Stimulated activated CD8-positive, alpha-beta memory T cell treated with anti-CD3 and anti-CD28 coated beads, Interleukin-4, amount 100 ng/mL, for 4 hours (primary cell): Measurements from ENCODE around the gene TRIM38.
"Not testable (repeated sequence)": the region's sequence is repeated elsewhere in the genome, so short reads cannot be mapped to it uniquely, and the experiment has no call there.

Experiments
- DNase-seq, 2 donors: peaks; one replicate each; pipeline ENCODE4 v3.0.0-alpha.2; 2020; ENCODE audit warnings: low read depth in 2 of 2, low spot score in 1 of 2

The TRIM38 gene, protein sequence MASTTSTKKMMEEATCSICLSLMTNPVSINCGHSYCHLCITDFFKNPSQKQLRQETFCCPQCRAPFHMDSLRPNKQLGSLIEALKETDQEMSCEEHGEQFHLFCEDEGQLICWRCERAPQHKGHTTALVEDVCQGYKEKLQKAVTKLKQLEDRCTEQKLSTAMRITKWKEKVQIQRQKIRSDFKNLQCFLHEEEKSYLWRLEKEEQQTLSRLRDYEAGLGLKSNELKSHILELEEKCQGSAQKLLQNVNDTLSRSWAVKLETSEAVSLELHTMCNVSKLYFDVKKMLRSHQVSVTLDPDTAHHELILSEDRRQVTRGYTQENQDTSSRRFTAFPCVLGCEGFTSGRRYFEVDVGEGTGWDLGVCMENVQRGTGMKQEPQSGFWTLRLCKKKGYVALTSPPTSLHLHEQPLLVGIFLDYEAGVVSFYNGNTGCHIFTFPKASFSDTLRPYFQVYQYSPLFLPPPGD

DNA sequence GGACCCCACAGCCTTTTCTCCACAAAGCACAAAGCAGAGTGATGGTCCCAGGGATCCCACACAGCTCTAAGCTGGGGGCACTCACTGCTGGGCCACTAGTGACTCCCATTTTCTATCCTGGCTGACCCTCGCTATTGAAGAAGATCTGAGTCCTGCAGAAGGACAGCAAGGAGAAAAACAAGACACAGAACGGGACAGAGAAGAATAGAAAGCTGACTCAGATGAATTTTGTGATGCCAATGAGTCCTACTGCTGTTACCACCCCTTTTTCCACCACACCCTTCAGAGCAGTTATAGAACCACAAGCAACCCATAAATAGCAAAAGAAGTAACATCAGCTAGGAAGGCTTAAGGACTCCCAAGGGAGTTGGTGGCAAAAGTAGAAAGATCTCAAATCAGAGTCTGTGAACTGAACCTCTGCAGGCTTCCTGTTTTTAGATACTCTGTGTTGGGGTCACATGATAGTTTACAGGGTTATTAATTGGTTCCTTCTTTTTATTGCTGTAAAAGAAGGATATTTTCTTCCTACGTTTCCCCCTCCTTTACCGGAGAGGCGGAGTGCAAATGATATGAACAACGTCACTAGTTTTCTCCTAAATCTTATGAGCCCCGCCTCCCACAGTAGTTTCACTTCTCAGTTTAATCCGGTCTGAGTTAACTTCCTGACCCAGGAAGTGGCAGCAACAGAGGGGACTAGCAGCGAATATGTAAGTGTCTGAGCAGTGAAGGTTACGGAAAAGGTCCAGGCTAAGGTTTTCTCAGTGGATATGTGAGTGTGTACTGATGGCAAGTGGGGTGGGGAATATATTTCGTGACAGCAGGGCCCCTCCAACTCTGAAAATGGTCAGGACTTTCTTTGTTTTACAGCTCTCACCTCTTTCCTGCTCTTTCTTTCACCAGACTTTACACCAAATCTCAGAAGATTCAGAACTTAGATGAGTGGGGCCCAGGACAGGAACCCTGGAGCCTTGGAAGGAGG lies at the start of gene TRIM38:
TSS of gene TRIM38 (plus strand) at position 654 of the 979 bp plus-strand sequence. CDS start 3,721 bp downstream, outside the sequence.
- peak; percentile 44 for DNase-seq

- DNase-seq, result no peak
These were observed 48.9 kb upstream of the TRIM38 start for GRCh38 chr6:25913741-25914140.

DNA sequence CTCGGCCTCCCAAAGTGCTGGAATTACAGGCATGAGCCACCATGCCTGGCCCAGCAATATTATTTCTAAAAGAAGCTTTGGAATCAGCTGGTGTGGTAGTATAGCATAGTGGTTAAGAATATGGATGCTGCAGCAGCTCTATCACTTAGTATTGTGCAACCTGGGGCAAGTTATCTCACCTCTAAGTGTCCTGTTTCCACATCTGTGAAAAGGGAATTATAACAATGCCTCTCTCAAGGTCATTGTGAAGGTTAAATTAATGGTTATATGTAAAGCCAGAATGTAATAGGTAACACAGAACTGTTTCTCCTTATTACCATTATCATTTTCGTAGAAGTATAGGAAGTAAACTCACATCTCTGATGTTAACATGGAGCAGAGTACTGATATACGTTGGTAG lies 46.3 kb upstream of the TRIM38 start:
- DNase-seq, result no peak

DNA sequence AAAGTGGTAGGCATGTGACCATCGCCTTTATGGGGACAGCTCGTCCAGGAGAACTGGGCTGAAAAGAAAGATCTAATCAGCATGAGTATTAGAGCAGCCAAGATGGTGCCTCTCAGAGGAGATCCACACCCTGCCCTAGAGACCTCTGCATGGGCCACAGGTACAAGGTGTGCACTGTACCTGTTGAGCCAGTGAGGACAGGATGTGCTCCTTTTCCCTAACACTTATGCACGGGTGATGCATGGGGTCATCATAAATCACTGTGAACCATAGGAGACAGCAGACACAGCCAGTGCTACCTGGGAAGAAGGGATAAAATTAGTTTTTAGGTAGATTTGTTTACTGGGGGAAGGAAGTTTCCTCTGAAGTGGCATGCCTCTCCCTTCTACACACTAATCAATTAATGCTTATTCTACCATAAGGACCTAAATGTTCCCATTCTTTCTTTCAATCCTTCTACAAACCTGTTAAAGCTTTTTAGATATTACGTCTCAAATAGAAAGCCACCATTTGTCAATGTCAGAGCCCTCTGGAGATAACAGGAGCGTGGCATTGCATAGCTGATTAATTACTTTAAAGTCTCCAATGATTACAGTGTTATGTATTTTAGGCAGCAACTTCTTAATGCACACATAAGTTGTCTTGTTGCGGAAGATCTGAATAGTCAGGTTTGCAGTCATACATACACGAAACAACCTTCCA lies 45.7 kb upstream of the TRIM38 start:
- no peak for DNase-seq

DNA sequence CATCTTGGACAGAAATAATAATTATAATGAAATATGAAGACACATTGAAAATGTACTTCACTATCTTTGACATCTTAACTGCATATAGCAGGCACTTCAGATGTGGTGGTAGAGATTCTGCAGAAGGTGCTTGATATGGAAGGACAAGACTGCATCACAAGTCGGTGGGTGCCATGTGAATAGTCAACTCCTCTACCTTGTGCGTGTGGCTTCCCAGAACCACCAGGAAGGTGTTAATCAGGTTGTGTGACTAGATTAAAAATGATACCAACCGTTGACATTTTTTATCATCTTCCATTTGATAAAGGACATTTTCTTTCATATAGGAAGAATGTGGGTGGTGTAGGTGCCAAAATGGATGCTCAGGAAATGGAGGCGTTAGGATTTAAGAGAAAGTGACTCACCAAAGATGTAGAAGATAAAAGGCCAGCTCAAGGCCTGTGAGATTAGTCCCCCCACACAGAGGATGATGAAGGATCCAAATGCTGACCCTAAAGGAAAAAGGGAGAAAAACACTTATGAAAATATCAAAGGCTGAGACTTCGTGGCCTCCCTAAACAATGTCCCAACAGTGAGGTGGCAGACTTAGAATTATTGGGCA lies 44.4 kb upstream of the TRIM38 start:
- no peak for DNase-seq

DNA sequence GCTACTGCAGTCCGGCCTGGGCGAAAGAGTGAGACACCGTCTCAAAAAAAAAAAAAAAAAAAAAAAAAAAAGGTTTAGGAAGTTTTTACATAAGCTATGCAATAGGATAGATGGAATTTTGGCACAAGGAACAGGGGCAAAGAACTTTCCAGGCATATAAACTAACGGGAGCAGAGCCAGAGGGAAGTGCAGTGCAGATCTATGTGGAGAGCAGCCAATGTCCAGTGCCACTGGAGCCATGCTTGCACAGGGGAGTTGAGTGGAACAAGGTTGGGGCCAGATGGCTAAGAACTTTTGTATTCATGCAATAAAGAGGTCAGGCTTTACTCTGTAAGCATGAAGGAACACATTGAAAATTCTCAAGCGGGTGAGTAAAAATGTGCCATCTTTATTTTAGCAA lies 42.9 kb upstream of the TRIM38 start:
- DNase-seq, result no peak

GRCh38 chr6:25921525-25922203 lies 40.9 kb upstream of the TRIM38 start:
- no peak for DNase-seq

DNA sequence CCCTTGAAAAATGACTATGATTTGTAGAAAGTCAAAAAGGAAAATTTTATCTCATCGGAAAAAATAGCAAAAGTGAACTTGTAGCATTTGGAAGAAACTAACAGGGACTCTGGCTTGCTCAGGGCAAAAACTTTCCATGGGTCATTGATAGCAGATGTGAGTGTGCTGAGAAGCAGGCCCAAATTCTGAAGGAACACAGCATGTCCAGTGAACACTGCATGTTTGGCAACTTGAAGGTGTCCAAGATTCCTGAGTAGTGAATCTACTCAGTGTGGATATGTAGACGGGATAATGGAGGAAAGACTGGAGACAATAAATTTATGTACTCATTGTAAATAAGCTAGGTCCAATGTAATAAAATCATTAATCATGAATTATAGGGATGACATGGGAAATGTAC lies 40.3 kb upstream of the TRIM38 start:
- DNase-seq, result no peak

- no peak for DNase-seq
These were observed 36.7 kb upstream of the TRIM38 start for GRCh38 chr6:25925876-25926275.

GRCh38 chr6:25927178-25927577 lies 35.4 kb upstream of the TRIM38 start:
- DNase-seq, result no peak

DNA sequence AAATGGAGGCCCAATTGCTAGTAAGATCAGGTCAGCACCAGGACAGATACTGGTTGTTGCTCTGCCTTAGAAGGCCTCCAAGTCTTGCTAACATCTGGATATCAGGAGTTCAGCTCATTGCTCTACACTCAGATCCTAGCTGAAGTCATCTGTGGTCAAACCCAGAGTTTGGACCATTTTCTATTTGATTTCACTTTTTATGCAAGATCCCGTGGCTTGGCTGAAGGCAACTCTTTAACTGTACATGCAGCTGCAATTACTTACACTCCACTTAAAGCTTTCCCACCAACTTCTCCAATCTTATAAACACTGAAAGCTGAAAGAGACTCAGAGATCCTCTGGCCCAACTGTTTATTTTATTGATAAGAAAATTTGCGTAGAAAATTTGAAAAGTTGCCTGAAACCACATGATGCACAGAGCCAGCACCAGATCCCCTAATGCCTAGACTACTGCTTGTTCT lies 34.8 kb upstream of the TRIM38 start:
- no peak for DNase-seq

- no peak for DNase-seq
These were observed 33.9 kb upstream of the TRIM38 start for GRCh38 chr6:25928562-25929324.

DNA sequence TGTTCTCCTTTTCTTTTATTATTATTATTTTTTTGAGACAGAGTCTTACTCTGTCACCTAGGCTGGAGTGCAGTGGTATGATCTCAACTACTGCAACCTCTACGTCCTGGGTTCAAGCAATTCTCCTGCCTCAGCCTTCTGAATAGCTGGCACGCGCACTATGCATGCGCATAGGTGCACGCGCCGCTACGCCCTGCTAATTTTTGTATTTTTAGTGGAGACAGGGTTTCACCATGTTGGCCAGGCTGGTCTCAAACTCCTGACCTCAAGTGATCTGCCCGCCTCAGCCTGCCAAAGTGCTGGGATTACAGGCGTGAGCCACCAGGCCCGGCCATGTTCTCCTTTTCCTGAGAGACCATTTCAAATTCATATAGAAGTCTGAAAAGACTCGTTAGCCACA lies 32.8 kb upstream of the TRIM38 start:
- not testable (repeated sequence) for DNase-seq

DNA sequence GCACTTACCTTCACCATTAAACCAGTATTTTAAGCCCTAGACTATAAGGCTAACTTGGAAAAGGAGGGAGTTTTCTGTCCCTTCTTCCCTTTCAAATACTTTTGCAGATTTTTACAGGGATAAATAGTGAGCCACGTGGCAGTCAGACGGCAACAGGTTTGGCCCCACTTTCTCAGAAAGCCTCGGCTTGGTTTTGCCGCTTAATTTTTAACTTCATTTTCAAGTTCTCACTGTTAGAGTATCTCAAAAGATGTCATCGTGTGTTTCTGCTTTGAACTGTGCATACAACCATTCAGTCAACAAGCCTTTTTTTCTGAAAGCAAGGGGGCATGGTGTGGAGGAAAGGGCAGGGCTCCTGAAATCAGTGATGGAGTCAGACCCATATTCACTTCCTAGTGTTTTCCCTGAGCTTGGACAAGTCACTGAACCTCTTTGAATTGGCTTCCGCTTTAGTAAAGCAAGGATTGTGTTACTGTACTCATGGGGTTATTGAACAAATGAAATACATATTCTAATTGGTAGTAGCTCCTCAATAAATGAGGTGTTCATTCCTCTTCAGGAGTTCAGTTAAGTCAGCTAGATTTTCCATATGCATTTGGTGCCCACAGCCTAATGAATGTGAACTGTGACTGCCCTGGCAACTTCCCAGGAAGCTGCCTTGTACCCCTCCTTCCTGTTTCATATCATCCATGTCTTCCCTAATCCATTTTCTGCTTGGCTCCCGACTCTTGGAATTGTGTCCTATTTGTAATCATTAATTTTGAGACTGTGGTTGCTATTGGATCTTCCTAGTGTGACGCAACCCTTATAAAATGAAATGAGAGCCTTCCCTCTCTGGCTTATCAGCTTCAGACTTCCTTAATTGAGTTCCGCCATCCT lies 31.8 kb upstream of the TRIM38 start, which contains the start of gene SLC17A2:
TSS of gene SLC17A2 (minus strand) at position 160 of the 879 bp plus-strand sequence. CDS start 4,895 bp downstream, outside the sequence.
- no peak for DNase-seq

GRCh38 chr6:25931411-25931709 lies 31.2 kb upstream of the TRIM38 start:
- DNase-seq, result no peak

- no peak for DNase-seq
These were observed 28.4 kb upstream of the TRIM38 start for GRCh38 chr6:25934156-25934555.

DNA sequence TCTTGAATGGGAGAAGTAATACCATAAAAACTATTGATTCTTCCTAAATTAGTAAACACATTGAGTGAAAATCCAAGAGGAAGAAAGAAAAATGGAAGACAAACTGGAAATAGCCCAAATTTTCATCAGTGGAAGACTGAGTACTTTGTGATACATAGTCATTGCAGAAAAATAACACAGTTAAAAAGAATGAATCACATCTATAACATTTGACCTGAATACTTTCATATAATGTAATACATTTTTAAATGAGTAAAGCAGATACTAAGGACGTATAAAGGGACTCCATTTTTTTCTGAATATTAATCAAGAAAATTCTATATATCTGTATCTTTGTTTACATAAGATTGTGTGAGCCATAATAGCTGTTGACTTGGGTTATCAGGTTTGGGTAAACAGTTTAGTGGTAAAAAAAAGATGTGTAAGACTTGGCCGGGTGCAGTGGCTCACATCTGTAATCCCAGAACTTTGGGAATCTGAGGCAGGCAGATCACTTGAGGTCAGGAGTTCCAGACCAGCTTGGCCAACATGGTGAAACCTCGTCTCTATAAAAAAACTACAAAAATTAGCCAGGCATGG lies 27.8 kb upstream of the TRIM38 start:
- no peak for DNase-seq

DNA sequence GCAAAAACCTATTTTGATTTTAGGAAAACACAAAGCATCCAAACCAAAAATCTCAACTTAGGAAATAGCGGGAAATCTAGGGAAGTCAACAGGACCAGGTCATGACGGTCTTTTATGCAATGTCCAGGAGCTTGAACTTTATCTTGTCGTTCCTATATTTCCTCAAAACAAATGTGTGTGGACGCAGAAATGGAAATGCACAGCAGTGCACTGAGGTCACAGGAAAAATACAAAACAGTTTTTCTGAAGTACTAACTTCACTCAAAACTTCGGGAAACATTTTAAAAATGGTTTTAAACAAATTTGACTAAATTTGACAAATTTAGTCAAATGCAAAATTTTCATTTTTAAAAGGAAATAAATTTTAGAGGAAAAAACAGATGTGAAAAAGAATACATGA lies 26.6 kb upstream of the TRIM38 start:
- no peak for DNase-seq
